ENCODE results near the gene MTURN.
"Not testable (repeated sequence)": the region's sequence is repeated elsewhere in the genome, so short reads cannot be mapped to it uniquely, and the experiment has no call there.

The MTURN gene

DNA sequence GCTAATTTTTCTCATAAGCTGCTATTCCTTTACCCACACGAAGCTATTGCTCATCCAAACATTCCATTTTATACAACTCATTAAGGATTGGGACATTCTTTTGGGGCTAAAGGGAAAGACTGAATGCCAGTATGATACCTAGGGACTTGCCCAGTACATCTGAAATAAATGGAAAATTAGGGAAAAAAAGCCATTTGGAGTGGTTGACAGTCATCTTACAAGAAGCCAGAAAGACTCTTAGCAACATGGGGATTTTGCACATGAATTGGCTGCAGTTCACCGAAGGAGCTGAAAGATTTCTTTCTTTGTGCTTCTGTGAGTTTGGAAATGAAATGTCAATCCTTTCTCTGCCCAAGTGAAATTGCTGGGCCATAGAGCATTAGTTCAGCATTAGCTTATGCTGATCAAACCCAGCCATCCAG lies 43.3 kb upstream of the MTURN start:
- TF ChIP-seq, protein P1, sequence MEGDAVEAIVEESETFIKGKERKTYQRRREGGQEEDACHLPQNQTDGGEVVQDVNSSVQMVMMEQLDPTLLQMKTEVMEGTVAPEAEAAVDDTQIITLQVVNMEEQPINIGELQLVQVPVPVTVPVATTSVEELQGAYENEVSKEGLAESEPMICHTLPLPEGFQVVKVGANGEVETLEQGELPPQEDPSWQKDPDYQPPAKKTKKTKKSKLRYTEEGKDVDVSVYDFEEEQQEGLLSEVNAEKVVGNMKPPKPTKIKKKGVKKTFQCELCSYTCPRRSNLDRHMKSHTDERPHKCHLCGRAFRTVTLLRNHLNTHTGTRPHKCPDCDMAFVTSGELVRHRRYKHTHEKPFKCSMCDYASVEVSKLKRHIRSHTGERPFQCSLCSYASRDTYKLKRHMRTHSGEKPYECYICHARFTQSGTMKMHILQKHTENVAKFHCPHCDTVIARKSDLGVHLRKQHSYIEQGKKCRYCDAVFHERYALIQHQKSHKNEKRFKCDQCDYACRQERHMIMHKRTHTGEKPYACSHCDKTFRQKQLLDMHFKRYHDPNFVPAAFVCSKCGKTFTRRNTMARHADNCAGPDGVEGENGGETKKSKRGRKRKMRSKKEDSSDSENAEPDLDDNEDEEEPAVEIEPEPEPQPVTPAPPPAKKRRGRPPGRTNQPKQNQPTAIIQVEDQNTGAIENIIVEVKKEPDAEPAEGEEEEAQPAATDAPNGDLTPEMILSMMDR (IDR thresholded peaks at IDR 0.05; ENCODE audit: poor library complexity, severe bottlenecking): no peak
- Histone ChIP-seq H3K27me3 (ENCODE audit: insufficient read depth, poor library complexity, severe bottlenecking) (no peaks in the 10 kb centered on the region), H3K4me1 (ENCODE audit: insufficient read depth, poor library complexity, severe bottlenecking) (peaks cover 7% of the 10 kb centered on the region), H3K27ac (ENCODE audit: poor library complexity, severe bottlenecking) (peak overlapping the region; percentile 48), H3K4me3 (ENCODE audit: severe bottlenecking) (no peak overlapping the region), H3K36me3 (ENCODE audit: low read depth) (no peaks in the 10 kb centered on the region), H3K9me3 (ENCODE audit: severe bottlenecking) (no peaks in the 10 kb centered on the region)
- no peak for DNase-seq (ENCODE audit: low spot score)
- peak; percentile 97 for ATAC-seq (ENCODE audit: low read depth)

DNA sequence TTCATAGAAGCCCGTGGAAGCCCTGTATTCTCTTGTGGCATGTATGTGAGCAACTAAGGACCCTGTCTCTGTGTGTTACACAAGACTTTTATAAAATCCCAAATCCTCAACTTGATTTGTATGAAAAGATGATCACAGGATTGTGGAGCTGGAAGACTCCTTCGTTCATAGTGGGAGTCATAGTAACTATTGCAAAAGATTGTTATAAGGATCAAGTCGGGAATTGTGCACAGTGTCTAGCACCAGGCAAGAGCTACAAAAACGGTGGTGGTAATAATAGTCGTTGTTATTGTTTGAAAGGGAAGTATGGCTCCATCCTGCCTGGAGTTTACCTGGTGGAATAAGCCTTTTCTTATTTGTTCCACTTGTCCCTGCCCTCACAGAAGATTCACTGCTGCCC lies 42.8 kb upstream of the MTURN start:
- ATAC-seq (ENCODE audit: low read depth) (no peak), DNase-seq (ENCODE audit: low spot score) (no peak)
- Histone ChIP-seq H3K36me3 (ENCODE audit: low read depth) (no peaks in the 10 kb centered on the region), H3K4me3 (ENCODE audit: severe bottlenecking) (no peak overlapping the region), H3K9me3 (ENCODE audit: severe bottlenecking) (no peaks in the 10 kb centered on the region), H3K27me3 (ENCODE audit: insufficient read depth, poor library complexity, severe bottlenecking) (no peaks in the 10 kb centered on the region), H3K27ac (ENCODE audit: poor library complexity, severe bottlenecking) (peak overlapping the region; percentile 48), H3K4me1 (ENCODE audit: insufficient read depth, poor library complexity, severe bottlenecking) (peaks cover 7% of the 10 kb centered on the region)
- TF ChIP-seq, protein P1 (IDR thresholded peaks at IDR 0.05; ENCODE audit: poor library complexity, severe bottlenecking): no peak

DNA sequence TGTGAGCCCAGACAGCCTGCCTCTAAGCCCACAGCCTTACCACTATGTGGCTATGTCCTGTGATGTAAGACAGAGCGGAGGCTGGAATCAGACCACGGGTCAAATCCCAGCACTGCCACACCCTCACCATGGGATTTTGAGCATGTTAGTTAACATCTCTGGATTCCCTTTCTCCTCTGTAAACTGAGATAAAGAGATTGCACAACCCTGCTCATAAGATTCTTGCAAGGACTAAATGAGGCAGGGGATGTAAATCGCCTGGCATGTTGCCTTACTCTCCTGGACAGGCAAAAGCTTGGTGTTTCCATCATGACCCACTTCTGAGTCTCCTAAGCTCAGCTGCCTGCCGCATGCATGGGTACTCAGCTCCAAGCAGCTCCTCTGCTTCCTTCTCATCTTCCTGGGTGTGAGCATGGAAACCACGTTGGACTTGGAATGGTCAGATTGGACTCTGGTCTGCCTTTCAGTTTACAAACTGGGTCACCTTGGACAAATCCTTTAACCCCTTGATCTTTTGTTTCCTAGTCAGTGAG lies 41.3 kb upstream of the MTURN start:
- Histone ChIP-seq H3K4me1 (ENCODE audit: insufficient read depth, poor library complexity, severe bottlenecking) (peaks cover 7% of the 10 kb centered on the region), H3K9me3 (ENCODE audit: severe bottlenecking) (no peaks in the 10 kb centered on the region), H3K27ac (ENCODE audit: poor library complexity, severe bottlenecking) (no peak overlapping the region), H3K27me3 (ENCODE audit: insufficient read depth, poor library complexity, severe bottlenecking) (no peaks in the 10 kb centered on the region), H3K4me3 (ENCODE audit: severe bottlenecking) (no peak overlapping the region), H3K36me3 (ENCODE audit: low read depth) (no peaks in the 10 kb centered on the region)
- TF ChIP-seq, protein P1 (IDR thresholded peaks at IDR 0.05; ENCODE audit: poor library complexity, severe bottlenecking): no peak
- no peak for DNase-seq (ENCODE audit: low spot score)
- ATAC-seq (ENCODE audit: low read depth): no peak

DNA sequence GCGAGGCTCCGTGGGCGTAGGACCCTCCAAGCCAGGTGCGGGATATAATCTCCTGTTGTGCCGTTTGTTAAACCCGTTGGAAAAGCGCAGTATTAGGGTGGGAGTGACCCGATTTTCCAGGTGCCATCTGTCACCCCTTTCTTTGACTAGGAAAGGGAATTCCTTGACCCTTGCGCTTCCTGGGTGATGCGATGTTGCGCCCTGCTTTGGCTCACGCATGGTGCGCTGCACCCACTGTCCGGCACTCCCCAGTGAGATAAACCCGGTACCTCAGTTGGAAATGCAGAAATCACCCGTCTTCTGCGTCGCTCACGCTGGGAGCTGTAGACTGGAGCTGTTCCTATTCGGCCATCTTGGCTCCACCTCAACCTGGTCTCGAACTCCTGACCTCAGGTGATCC lies 36.2 kb upstream of the MTURN start:
- H3K4me3 ChIP-seq (ENCODE audit: severe bottlenecking); DNase-seq (ENCODE audit: low spot score); ATAC-seq (ENCODE audit: low read depth); H3K9me3 ChIP-seq (ENCODE audit: severe bottlenecking); H3K27me3 ChIP-seq (ENCODE audit: insufficient read depth, poor library complexity, severe bottlenecking); H3K27ac ChIP-seq (ENCODE audit: poor library complexity, severe bottlenecking); H3K36me3 ChIP-seq (ENCODE audit: low read depth); H3K4me1 ChIP-seq (ENCODE audit: insufficient read depth, poor library complexity, severe bottlenecking): not testable (repeated sequence)

DNA sequence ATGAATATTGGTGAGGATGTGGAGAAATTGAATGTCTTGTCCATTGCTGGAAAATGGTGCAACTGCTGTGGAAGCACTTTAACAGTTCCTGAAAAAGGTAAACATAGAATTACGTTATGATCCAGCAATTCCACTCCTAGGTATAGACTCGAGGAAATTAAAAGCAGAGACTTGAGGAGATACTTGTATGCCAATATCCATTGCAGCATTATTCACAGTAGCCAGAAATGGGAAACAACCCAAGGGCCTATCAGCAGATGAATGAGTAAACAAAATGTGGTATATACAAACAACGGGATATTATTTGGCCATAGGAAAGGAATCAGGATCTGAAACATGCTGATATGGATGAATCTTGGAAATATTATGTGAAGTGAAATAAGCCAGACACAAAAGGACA lies 32.5 kb upstream of the MTURN start:
- TF ChIP-seq, protein P1 (IDR thresholded peaks at IDR 0.05; ENCODE audit: poor library complexity, severe bottlenecking): no peak
- ATAC-seq (ENCODE audit: low read depth): no peak
- no peak overlapping the region for H3K4me3 ChIP-seq (ENCODE audit: severe bottlenecking)
- no peaks in the 10 kb centered on the region for H3K36me3 ChIP-seq (ENCODE audit: low read depth)
- no peak for DNase-seq (ENCODE audit: low spot score)
- H3K4me1 ChIP-seq (ENCODE audit: insufficient read depth, poor library complexity, severe bottlenecking): no peaks in the 10 kb centered on the region
- H3K27me3 ChIP-seq (ENCODE audit: insufficient read depth, poor library complexity, severe bottlenecking): no peaks in the 10 kb centered on the region
- no peak overlapping the region for H3K27ac ChIP-seq (ENCODE audit: poor library complexity, severe bottlenecking)
- H3K9me3 ChIP-seq (ENCODE audit: severe bottlenecking): no peaks in the 10 kb centered on the region

Measured in RWPE2 (cell line).